MCF 10A (cell line): ENCODE results near the gene GNB1L. TPM values are rescaled to one million over a fixed set of nuclear protein-coding genes. Genes with fewer than 3 reads are reported as not detected.

Experiments used
- BruUV-seq: library from RNA; stranded (reverse); fragments of 400-500 nt; replicated peaks from 2 replicates; lab custom pipeline; 2021; lab: Mats Ljungman, UMichigan
- CTCF ChIA-PET: fragments of 300-600 bp; sonication (Branson Sonifier 250); formaldehyde crosslinking; extraction: SDS; loops from one replicate; lab custom pipeline; 2021; ENCODE audit warnings: antibody characterized with exemption, inconsistent platforms; lab: Yijun Ruan, JAX
- POLR2A ChIA-PET: fragments of 300-600, 350-650 bp; sonication (Branson Sonifier 250); formaldehyde crosslinking; extraction: SDS; loops from one replicate; lab custom pipeline; 2020; ENCODE audit warnings: antibody characterized with exemption, inconsistent platforms; lab: Yijun Ruan, JAX
- DNase-seq: peaks from one replicate; pipeline ENCODE4 v3.0.0-alpha.2; 2018; ENCODE audit not compliant: unreplicated experiment
- H3K27ac Mint-ChIP-seq: one replicate; pipeline ENCODE4 v1.8.0; 2022; ENCODE audit warnings: mild to moderate bottlenecking, low read depth, mixed read lengths; ENCODE audit not compliant: unreplicated experiment
- H3K27me3 Mint-ChIP-seq: one replicate; pipeline ENCODE4 v1.8.0; 2022; ENCODE audit warnings: mixed read lengths; ENCODE audit not compliant: insufficient read depth, unreplicated experiment
- H3K36me3 Mint-ChIP-seq: one replicate; pipeline ENCODE4 v1.8.0; 2022; ENCODE audit warnings: mild to moderate bottlenecking, moderate library complexity, mixed read lengths; ENCODE audit not compliant: insufficient read depth, unreplicated experiment
- H3K4me1 Mint-ChIP-seq: one replicate; pipeline ENCODE4 v1.8.0; 2022; ENCODE audit warnings: mixed read lengths; ENCODE audit not compliant: insufficient read depth, unreplicated experiment
- H3K4me3 Mint-ChIP-seq: one replicate; pipeline ENCODE4 v1.8.0; 2022; ENCODE audit warnings: mild to moderate bottlenecking, moderate library complexity, mixed read lengths; ENCODE audit not compliant: unreplicated experiment
- H3K9me3 Mint-ChIP-seq: one replicate; pipeline ENCODE4 v1.8.0; 2022; ENCODE audit warnings: mixed read lengths; ENCODE audit not compliant: unreplicated experiment
- CTCF ChIP-seq: fragments of 200-600 bp; IDR thresholded peaks from one replicate; pipeline ENCODE4 v1.8.0; 2022; ENCODE audit warnings: antibody characterized with exemption, mild to moderate bottlenecking; ENCODE audit not compliant: unreplicated experiment
- intact Hi-C: fragments of 100-400 bp; cut with micrococcal nuclease; formaldehyde crosslinking; loops from 2 replicates; pipeline ENCODE4 v1.14.1; 2022
- total RNA-seq: library from RNA; stranded (reverse); gene quantifications from 2 replicates; pipeline ENCODE4 v1.2.3, GENCODE V29; 2022

GNB1L gene
- total RNA-seq, 1 experiment from 2014 or later = 4.3 TPM

GRCh38 chr22:19823191-19823901 lies 31.3 kb downstream of the GNB1L start:
- peak overlapping the region; percentile 29 for H3K27ac Mint-ChIP-seq

GRCh38 chr22:19822301-19823117 lies 32.2 kb downstream of the GNB1L start:
- no peak overlapping the region for H3K27ac Mint-ChIP-seq
- CTCF ChIA-PET = interaction anchor here (0.6 to 0.9 kb wide), 2 partner anchors 33 to 40 kb away, joined by 3 read pairs; no protein-coding TSS in a partner anchor
- no peak for DNase-seq
- no peaks in the 10 kb centered on the region for H3K9me3 Mint-ChIP-seq
- peaks cover 6% of the 10 kb centered on the region for H3K36me3 Mint-ChIP-seq
- no peak overlapping the region for H3K4me3 Mint-ChIP-seq
- intact Hi-C loops = no loop called here
- TF ChIP-seq CTCF = no peak
- POLR2A ChIA-PET = interaction anchor here (3.1 kb wide), 1 partner anchor 15 kb away, joined by 17 read pairs; no protein-coding TSS in a partner anchor
- peaks cover 16% of the 10 kb centered on the region for H3K4me1 Mint-ChIP-seq
- no peaks in the 10 kb centered on the region for H3K27me3 Mint-ChIP-seq
- BruUV-seq = no TSS peak

More at GRCh38 chr22:19823191-19823901, 31.3 kb downstream of the GNB1L start:
- Mint-ChIP-seq H3K4me3 (peak overlapping the region; percentile 13), H3K36me3 (peaks cover 6% of the 10 kb centered on the region), H3K9me3 (no peaks in the 10 kb centered on the region), H3K4me1 (peaks cover 23% of the 10 kb centered on the region), H3K27me3 (no peaks in the 10 kb centered on the region)
- ChIA-PET CTCF (interaction anchor here (0.6 to 0.9 kb wide), 2 partner anchors 32 to 41 kb away, joined by 3 read pairs; no protein-coding TSS in a partner anchor), POLR2A (interaction anchor here (1.0 to 4.7 kb wide), 4 partner anchors 16 to 76 kb away, joined by 3 to 24 read pairs (median 18); partner anchors contain the start of genes GNB1L and RTL10)
- no peak for DNase-seq
- TF ChIP-seq CTCF = no peak
- intact Hi-C loops = no loop called here
- no TSS peak for BruUV-seq

GRCh38 chr22:19821523-19822300 lies 33.0 kb downstream of the GNB1L start:
- CTCF ChIA-PET = interaction anchor here (0.7 kb wide), 1 partner anchor 12 kb away, joined by 3 read pairs; no protein-coding TSS in a partner anchor
- peaks cover 13% of the 10 kb centered on the region for H3K4me1 Mint-ChIP-seq
- no peak for DNase-seq
- H3K4me3 Mint-ChIP-seq = no peak overlapping the region
- no peak overlapping the region for H3K27ac Mint-ChIP-seq
- no peaks in the 10 kb centered on the region for H3K27me3 Mint-ChIP-seq
- no peak for TF ChIP-seq CTCF
- H3K9me3 Mint-ChIP-seq = no peaks in the 10 kb centered on the region
- BruUV-seq = no TSS peak
- intact Hi-C loops = no loop called here
- H3K36me3 Mint-ChIP-seq = peaks cover 6% of the 10 kb centered on the region
- POLR2A ChIA-PET = interaction anchor here (3.1 kb wide), 1 partner anchor 15 kb away, joined by 17 read pairs; no protein-coding TSS in a partner anchor
